ENCODE data around the gene ZFP3. TPM values are rescaled to one million over a fixed set of nuclear protein-coding genes. Genes with fewer than 3 reads are reported as not detected.
"Not testable (repeated sequence)": the region's sequence is repeated elsewhere in the genome, so short reads cannot be mapped to it uniquely, and the experiment has no call there.

ZFP3 gene
- total and polyA plus RNA-seq, 2 donors (not counting 3 experiments of a cell fraction or from before 2014, with no cell fraction given) = 1.7 TPM

DNA sequence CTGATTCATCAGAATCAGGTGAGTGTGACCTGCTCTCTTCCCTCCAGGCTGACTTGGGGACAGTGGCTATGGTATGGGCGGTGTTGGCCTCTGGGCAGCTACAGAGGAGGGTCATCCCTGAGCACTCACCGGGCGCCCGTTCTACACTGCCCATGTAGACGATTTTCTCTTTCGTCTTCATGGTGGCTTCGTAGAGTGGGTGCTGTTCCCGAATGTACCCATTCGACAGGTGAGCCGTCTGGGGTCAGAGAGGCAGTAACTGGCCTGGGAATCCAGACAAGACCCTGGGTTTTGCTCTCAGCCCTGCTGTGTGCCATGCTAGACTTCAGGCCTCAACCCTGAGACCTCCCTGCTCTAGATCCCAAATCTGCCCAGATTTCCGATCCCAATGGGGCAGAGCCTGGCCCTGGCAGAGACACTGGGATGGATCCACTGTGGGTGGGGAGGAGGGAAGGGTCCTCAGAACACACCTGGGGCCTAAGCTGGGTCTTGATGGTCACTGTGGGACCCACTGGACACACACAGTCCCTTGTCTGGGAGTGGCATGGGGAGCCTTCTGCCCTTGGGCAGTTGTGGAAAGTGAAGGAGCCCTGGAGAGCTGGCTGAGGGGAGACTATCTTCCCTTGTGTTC is 50.8 kb downstream of the ZFP3 start:
- Histone ChIP-seq H4K20me1 (replicated peaks; ENCODE audit: control insufficient read depth, extremely low read depth, insufficient read depth, low read length) (no peaks in the 10 kb centered on the region), H3K27me3 (ENCODE audit: control insufficient read depth in 2 of 2, insufficient read depth in 2 of 2, low read length in 2 of 2) (peaks cover 0 to 2% of the 10 kb centered on the region in 2 experiments), H3K9me3 (replicated peaks; ENCODE audit: control insufficient read depth, insufficient read depth, low read length) (no peaks in the 10 kb centered on the region), H3K36me3 (ENCODE audit: control insufficient read depth in 2 of 2, extremely low read depth in 1 of 2, insufficient read depth in 2 of 2, low read length in 2 of 2) (no peaks in the 10 kb centered on the region), H3K4me3 (replicated peaks in 1 of 3; ENCODE audit: insufficient read depth in 1 of 3, low read depth in 1 of 3, low read length in 3 of 3) (no peak overlapping the region), H3K9me1 (replicated peaks; ENCODE audit: control insufficient read depth, extremely low read depth, insufficient read depth, low read length) (no peaks in the 10 kb centered on the region), H3K4me1 (ENCODE audit: control insufficient read depth, extremely low read depth, insufficient read depth, low read length) (no peaks in the 10 kb centered on the region), H2AFZ (ENCODE audit: low read depth, low read length) (no peak overlapping the region), H3K79me2 (ENCODE audit: control insufficient read depth, insufficient read depth, low read length) (no peaks in the 10 kb centered on the region), H3K27ac (ENCODE audit: insufficient read depth, low read depth, low read length) (no peak overlapping the region), H3K9ac (replicated peaks; ENCODE audit: extremely low read depth, insufficient read depth, low read length) (no peak overlapping the region), H3K4me2 (ENCODE audit: insufficient read depth, low read length) (no peak overlapping the region)
- no TSS peak for BruUV-seq (replicated peaks)
- intact Hi-C loops (cut with micrococcal nuclease) = no loop called here
- CTCF ChIA-PET = no interaction called here
- POLR2A ChIA-PET = no interaction called here
- dilution Hi-C loops (cut with MboI; ENCODE audit: extremely low pct_ligation_motif_present, low sequenced_read_pairs) = no loop called here
- no peak for FAIRE-seq
- TF ChIP-seq GATA2 (IDR thresholded peaks at IDR 0.05; ENCODE audit: insufficient read depth, insufficient read length, low read depth, low read length) = no peak
- TF ChIP-seq MYC (IDR thresholded peaks at IDR 0.05; ENCODE audit: low read depth, low read length) = no peak
- DNase-seq (ENCODE audit: low read depth, low spot score) = no peak

DNA sequence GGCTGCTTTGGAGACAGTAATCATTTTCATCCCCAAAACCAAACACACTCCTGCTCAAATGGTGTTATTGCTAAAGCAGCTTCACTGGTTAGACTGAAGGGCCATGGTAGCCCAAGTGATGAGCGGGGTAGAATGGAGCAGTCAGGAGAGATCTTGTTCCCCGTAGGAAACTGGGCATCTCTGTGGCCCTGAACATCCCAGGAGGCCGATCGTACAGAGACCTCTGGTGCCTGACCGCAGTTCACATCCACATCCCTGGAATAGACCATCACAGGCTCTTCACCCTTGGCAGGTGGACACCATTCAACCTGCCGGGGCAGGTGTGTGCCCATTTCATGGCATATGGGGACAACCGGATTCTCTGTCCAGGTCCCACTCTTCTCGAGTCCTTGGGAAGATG is 51.5 kb downstream of the ZFP3 start:
- dilution Hi-C loops (cut with MboI; ENCODE audit: extremely low pct_ligation_motif_present, low sequenced_read_pairs); H3K27ac ChIP-seq (ENCODE audit: insufficient read depth, low read depth, low read length); H3K9me3 ChIP-seq (replicated peaks; ENCODE audit: control insufficient read depth, insufficient read depth, low read length); BruUV-seq (replicated peaks); H3K9ac ChIP-seq (replicated peaks; ENCODE audit: extremely low read depth, insufficient read depth, low read length); H3K79me2 ChIP-seq (ENCODE audit: control insufficient read depth, insufficient read depth, low read length); H2AFZ ChIP-seq (ENCODE audit: low read depth, low read length); FAIRE-seq; H3K4me2 ChIP-seq (ENCODE audit: insufficient read depth, low read length); POLR2A ChIA-PET; CTCF ChIA-PET; intact Hi-C loops (cut with micrococcal nuclease); H3K9me1 ChIP-seq (replicated peaks; ENCODE audit: control insufficient read depth, extremely low read depth, insufficient read depth, low read length); H3K27me3 ChIP-seq (ENCODE audit: control insufficient read depth in 2 of 2, insufficient read depth in 2 of 2, low read length in 2 of 2); H3K4me3 ChIP-seq (replicated peaks in 1 of 3; ENCODE audit: insufficient read depth in 1 of 3, low read depth in 1 of 3, low read length in 3 of 3); H4K20me1 ChIP-seq (replicated peaks; ENCODE audit: control insufficient read depth, extremely low read depth, insufficient read depth, low read length); H3K36me3 ChIP-seq (ENCODE audit: control insufficient read depth in 2 of 2, extremely low read depth in 1 of 2, insufficient read depth in 2 of 2, low read length in 2 of 2); DNase-seq (ENCODE audit: low read depth, low spot score); H3K4me1 ChIP-seq (ENCODE audit: control insufficient read depth, extremely low read depth, insufficient read depth, low read length): not testable (repeated sequence)

DNA sequence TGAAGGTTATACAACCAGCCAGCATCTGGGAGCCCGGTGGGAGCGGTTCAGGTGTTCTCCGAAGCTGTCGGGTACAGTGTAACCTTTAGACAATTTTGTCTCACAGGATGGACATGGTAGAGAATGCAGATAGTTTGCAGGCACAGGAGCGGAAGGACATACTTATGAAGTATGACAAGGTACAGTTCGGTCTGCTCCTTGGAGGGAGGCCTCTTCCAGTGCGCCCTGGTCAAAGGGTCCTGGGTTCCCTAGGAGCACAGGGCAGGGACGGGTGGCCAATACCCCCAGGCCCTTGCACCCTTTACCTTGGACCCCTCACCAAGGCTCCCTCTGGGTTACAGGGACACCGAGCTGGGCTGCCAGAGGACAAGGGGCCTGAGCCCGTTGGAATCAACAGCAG is 52.0 kb downstream of the ZFP3 start:
- H4K20me1 ChIP-seq (replicated peaks; ENCODE audit: control insufficient read depth, extremely low read depth, insufficient read depth, low read length); CTCF ChIA-PET; H3K36me3 ChIP-seq (ENCODE audit: control insufficient read depth in 2 of 2, extremely low read depth in 1 of 2, insufficient read depth in 2 of 2, low read length in 2 of 2); DNase-seq (ENCODE audit: low read depth, low spot score); H3K27me3 ChIP-seq (ENCODE audit: control insufficient read depth in 2 of 2, insufficient read depth in 2 of 2, low read length in 2 of 2); BruUV-seq (replicated peaks); H3K4me3 ChIP-seq (replicated peaks in 1 of 3; ENCODE audit: insufficient read depth in 1 of 3, low read depth in 1 of 3, low read length in 3 of 3); H3K4me2 ChIP-seq (ENCODE audit: insufficient read depth, low read length); intact Hi-C loops (cut with micrococcal nuclease); H2AFZ ChIP-seq (ENCODE audit: low read depth, low read length); H3K4me1 ChIP-seq (ENCODE audit: control insufficient read depth, extremely low read depth, insufficient read depth, low read length); H3K9me3 ChIP-seq (replicated peaks; ENCODE audit: control insufficient read depth, insufficient read depth, low read length); H3K27ac ChIP-seq (ENCODE audit: insufficient read depth, low read depth, low read length); dilution Hi-C loops (cut with MboI; ENCODE audit: extremely low pct_ligation_motif_present, low sequenced_read_pairs); POLR2A ChIA-PET; H3K79me2 ChIP-seq (ENCODE audit: control insufficient read depth, insufficient read depth, low read length); H3K9ac ChIP-seq (replicated peaks; ENCODE audit: extremely low read depth, insufficient read depth, low read length); H3K9me1 ChIP-seq (replicated peaks; ENCODE audit: control insufficient read depth, extremely low read depth, insufficient read depth, low read length); FAIRE-seq: not testable (repeated sequence)

DNA sequence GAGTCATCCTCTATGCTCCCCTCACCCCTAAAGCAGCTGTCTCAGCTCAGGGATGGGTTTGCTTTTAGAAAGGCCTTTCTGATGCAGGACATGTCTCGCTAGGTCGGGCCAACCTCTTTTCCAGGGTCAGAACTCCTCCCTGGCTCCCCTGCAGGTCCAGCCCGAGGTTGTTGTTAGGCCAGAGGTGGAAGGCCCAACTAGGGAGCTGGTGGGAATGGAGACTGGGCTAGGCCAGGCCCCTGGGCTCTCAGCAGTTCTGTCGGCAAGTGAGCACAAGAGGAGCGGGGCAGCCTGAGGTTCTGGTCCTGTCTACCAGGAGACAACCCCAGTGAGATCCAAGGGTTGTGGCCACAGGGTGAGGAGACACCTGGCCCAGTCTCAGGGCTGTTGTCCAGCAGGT is 52.4 kb downstream of the ZFP3 start:
- H3K27me3 ChIP-seq (ENCODE audit: control insufficient read depth in 2 of 2, insufficient read depth in 2 of 2, low read length in 2 of 2); H3K9me1 ChIP-seq (replicated peaks; ENCODE audit: control insufficient read depth, extremely low read depth, insufficient read depth, low read length); H3K4me2 ChIP-seq (ENCODE audit: insufficient read depth, low read length); BruUV-seq (replicated peaks); H3K4me3 ChIP-seq (replicated peaks in 1 of 3; ENCODE audit: insufficient read depth in 1 of 3, low read depth in 1 of 3, low read length in 3 of 3); H3K9ac ChIP-seq (replicated peaks; ENCODE audit: extremely low read depth, insufficient read depth, low read length); CTCF ChIA-PET; H2AFZ ChIP-seq (ENCODE audit: low read depth, low read length); H3K36me3 ChIP-seq (ENCODE audit: control insufficient read depth in 2 of 2, extremely low read depth in 1 of 2, insufficient read depth in 2 of 2, low read length in 2 of 2); H4K20me1 ChIP-seq (replicated peaks; ENCODE audit: control insufficient read depth, extremely low read depth, insufficient read depth, low read length); H3K9me3 ChIP-seq (replicated peaks; ENCODE audit: control insufficient read depth, insufficient read depth, low read length); H3K27ac ChIP-seq (ENCODE audit: insufficient read depth, low read depth, low read length); H3K4me1 ChIP-seq (ENCODE audit: control insufficient read depth, extremely low read depth, insufficient read depth, low read length); intact Hi-C loops (cut with micrococcal nuclease); POLR2A ChIA-PET; DNase-seq (ENCODE audit: low read depth, low spot score); dilution Hi-C loops (cut with MboI; ENCODE audit: extremely low pct_ligation_motif_present, low sequenced_read_pairs); H3K79me2 ChIP-seq (ENCODE audit: control insufficient read depth, insufficient read depth, low read length); FAIRE-seq: not testable (repeated sequence)
